Amniotic stem cell (primary cell): ENCODE data around the gene KCNK15.
A peak's percentile ranks its signal among the peaks of the same experiment; 100 is the strongest.

Experiments used
- DNase-seq: peaks from one replicate; lab custom pipeline; 2025; lab: John Stamatoyannopoulos, UW

KCNK15 gene

GRCh38 chr20:44715499-44716308, 30.0 kb upstream of the KCNK15 start:
- no peak for DNase-seq

DNA sequence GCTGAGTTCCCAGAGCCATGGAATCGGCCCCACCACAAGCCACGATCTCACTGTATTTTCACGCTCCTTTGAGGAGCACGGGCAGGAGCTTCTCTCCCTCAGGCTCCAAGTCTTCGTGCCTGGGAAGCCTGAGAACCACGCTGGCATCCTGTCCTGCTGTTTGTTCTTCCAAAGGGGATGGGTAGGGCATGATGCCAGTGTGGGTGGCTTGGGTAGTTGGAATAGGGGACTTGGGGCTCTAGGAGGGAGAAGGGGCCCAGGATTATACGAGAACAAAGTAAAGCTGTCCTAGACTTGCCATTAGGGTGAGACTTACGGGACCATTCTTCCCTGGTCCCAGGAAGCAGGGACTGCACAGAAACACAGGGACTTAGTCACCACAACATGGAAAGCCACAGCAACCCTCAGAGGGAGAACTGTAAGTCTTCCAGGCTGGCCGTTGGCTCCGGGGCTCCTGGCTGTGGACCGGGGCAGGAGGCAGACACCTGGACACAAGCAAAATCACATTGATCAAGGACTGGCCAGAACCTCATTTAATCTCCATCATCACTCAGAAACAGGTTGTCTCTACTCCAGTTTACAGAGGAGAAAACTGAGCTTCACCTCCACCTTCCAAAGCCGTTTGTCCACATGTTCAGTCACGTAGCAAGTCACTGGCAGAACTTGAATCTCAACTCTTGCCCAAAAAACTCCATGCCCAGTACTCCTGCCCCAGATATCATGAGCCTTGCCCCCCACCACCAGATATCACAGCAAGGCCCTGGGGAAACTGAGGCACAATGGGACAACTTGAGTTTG, 29.2 kb upstream of the KCNK15 start:
- no peak for DNase-seq

DNA sequence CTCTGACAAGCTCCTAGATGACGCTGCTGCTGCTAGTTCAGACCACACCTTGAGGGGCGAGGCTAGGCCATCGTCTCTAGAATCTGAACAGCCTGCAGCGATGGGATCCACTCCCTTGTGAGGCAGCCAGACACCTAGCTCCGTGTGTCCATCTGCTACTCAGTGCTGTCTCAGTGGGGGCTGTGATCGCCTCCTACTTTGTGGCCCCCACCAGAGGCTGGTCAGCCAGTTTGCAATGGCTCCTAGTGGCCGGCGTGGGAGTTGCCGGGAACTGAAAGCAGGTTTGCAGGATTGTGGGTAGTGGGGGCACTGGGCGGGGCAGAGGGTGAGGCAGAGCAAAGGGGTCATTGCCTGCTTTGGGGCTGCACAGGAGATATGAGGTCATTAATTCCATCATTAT, 27.7 kb upstream of the KCNK15 start:
- DNase-seq, result no peak

DNA sequence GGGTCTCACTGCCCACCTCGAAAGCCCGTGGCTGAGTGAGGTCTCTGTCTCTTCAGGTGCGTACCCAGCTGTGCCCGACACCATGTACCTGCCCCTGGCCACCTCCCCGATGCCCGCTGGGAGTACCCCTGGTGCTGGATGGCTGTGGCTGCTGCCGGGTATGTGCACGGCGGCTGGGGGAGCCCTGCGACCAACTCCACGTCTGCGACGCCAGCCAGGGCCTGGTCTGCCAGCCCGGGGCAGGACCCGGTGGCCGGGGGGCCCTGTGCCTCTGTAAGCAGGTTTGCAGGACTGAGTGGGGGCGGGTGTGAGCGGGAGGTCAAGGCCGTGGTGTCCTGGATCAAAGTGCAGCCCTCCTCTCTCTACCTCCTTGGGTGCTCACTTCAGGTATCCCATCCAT, 25.8 kb upstream of the KCNK15 start:
- no peak for DNase-seq

- DNase-seq, result peak; percentile 63
Measured at GRCh38 chr20:44720621-44720996, 25.1 kb upstream of the KCNK15 start.

- DNase-seq, result peak; percentile 68
Measured at GRCh38 chr20:44720997-44721784, 24.5 kb upstream of the KCNK15 start.

GRCh38 chr20:44721785-44722054, 23.9 kb upstream of the KCNK15 start:
- DNase-seq, result no peak

DNA sequence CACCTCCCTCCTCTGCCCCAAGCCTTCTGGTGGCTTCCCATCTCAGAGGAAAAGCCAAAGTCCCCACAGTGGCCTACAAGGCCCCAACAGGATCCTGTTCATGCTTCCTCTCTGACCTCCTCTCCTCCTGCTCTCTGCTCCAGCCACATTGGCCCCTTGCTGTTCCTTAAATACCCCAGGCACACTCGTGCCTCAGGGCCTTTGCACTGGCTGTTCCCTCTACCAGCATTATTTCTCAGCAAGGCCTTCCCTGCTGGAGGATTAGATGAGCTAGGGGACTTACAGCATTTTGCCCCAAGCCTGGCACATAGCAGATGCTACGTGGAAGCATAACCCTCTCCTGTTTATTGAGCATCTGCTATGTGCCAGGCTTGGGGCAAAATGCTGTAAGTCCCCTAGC, 22.7 kb upstream of the KCNK15 start:
- no peak for DNase-seq

DNA sequence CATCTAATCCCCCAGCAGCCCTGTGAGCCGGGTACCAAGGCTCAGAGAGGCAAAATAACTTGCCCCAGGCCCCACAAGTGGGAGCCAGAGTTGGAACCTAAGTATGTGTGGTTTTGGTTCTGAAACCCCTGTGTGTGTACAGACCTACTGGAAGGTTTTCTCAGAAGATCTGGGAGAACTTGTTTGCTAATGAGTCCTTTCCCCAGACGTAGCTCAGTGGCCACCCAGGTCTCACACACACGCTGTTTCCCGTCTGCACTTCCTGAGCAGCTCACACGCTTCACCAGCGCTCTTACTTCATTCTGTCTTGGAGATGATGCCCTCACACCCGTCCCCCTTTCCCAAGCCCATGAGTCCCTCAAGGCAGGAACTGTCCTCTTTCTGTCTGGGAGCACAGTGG, 22.3 kb upstream of the KCNK15 start:
- no peak for DNase-seq

- no peak for DNase-seq
Measured at GRCh38 chr20:44723798-44724362, 21.8 kb upstream of the KCNK15 start.

DNA sequence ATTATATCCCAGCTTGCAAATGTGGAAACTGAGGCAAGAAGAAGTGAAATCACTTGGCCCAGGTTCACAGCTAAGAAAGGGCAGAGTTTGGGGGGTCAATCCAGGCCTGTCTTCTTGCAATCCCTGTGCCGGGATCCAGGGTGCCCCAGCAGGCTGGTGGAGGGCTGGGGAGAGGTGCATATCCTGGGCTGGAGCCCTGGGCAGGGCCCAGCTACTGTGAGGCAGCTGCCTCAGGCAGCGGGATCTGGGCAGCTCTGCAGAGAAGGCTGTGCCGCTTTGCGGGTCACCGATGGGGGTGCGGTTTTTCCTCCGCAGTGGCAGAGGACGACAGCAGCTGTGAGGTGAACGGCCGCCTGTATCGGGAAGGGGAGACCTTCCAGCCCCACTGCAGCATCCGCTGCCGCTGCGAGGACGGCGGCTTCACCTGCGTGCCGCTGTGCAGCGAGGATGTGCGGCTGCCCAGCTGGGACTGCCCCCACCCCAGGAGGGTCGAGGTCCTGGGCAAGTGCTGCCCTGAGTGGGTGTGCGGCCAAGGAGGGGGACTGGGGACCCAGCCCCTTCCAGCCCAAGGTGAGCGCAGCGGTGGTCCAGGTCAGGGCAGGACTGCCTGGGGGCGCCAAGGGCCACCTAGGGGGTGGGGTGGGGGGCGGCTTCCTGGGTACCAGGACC, 21.1 kb upstream of the KCNK15 start:
- DNase-seq, result no peak

DNA sequence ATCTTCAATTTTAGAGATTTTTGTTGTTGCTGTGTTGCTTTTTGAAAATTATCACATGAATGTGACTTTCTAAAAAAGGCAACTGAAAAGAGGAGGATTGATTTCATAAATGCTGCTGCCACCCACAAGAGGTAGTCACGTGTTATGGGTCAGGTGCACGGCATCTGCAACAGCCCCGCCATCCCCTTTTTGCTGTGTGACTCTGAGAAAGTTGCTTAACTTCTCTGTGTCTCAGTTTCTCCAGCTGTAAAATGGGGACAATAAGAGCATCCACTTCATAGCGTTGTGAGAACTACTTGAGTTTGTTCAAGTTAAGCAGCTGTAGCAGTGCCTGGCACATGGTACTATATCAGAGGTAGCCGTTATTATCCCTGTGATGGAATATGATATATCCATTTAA, 19.8 kb upstream of the KCNK15 start:
- no peak for DNase-seq

DNA sequence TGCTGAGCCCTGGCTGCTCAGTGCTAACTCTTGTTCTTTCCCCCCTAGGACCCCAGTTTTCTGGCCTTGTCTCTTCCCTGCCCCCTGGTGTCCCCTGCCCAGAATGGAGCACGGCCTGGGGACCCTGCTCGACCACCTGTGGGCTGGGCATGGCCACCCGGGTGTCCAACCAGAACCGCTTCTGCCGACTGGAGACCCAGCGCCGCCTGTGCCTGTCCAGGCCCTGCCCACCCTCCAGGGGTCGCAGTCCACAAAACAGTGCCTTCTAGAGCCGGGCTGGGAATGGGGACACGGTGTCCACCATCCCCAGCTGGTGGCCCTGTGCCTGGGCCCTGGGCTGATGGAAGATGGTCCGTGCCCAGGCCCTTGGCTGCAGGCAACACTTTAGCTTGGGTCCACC, 18.6 kb upstream of the KCNK15 start:
- DNase-seq, result no peak

- no peak for DNase-seq
Measured at GRCh38 chr20:44727651-44728050, 18.0 kb upstream of the KCNK15 start.

DNA sequence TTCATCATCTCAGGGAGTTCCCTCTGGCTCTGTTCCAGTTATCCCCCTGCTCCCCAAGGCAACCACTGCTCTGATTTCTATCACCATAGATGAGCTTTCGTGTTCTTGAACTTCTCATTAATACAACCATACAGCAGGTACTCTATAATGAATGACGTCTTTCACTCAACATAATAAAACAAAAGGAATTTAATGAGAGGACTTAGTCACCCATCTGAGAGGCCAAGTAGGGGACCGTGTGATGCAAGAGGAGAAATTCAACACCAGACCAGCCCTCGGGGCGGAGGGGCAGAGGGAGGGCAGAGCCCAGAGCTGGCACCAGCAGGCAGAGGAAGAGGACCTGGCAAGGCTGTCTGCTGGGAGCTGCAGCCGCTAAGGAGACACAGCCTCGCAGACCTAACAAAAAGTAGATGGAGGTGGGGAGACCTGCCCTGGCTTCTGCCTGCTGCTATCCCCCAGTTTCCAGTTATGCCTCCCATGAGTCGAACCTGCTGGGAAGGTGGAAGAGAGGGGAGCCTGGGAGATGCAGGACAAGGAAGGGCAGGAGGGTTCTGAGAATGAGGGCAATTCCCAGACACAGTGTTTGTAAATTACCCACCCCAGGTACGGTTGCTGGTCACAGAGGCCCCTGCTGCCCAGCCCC, 16.7 kb upstream of the KCNK15 start:
- peak; percentile 68 for DNase-seq

DNA sequence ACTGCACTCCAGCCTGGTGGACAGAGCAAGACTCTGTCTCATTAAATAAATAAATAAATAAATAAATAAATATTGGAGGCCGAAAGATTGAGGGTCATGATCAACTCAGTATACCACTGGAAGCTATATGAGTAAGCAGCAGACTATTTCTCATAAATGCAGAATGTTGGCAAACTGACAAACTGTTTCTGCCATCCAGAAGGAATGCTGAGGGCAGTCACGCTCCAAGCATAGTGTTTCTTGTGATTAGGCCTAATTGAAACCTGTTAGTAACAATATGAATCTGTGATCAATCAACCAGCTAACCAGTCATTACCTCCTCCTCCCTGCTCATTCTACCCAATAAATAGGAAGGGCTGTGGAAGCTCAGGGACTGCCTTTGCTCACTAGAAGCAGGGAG, 15.2 kb upstream of the KCNK15 start:
- DNase-seq, result peak; percentile 72

GRCh38 chr20:44731657-44732056, 14.0 kb upstream of the KCNK15 start:
- no peak for DNase-seq

DNA sequence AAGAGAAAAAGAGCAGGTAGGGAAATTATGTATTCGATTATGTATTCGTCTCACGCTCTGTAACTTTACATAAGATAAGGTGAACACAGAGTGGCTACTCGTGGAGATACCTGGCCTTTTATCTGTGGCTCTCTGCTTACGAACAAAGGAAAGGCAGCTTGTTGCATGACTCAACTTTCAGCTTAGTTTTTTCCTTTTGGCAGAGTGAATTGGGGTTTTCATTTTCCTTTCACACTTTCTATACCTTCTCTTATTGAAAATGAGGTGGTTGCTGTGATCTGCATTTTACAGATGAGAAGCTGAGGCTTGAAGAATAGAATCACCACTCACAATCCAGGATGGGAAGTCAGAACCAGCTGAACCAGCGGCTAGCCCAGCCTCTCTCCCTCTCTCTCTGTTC, 13.3 kb upstream of the KCNK15 start:
- no peak for DNase-seq

- DNase-seq, result peak; percentile 75
Measured at GRCh38 chr20:44733341-44734069, 12.2 kb upstream of the KCNK15 start.

GRCh38 chr20:44734938-44735337, 10.7 kb upstream of the KCNK15 start:
- peak; percentile 75 for DNase-seq

- no peak for DNase-seq
Measured at GRCh38 chr20:44735816-44736169, 9.9 kb upstream of the KCNK15 start.
